Psoas muscle (tissue), 8 donors: ENCODE measurements around the gene PARP1. TPM values are rescaled to one million over a fixed set of nuclear protein-coding genes. Genes with fewer than 3 reads are reported as not detected.

Experiments used
- ATAC-seq, 4 donors: fragments of 200-7000 bp; cut with Tn5 transposase; one replicate each; pipeline ENCODE4 v1.9.1; 2020; ENCODE audit warnings: moderate library complexity in 3 of 4, mild to moderate bottlenecking in 2 of 4
- DNase-seq, 2 donors: peaks; one replicate each; pipeline ENCODE4 v3.0.0-alpha.2; 2020
- H3K27ac ChIP-seq: fragments of 200-600 bp; one replicate; pipeline ENCODE4 v1.8.0; 2022
- H3K27me3 ChIP-seq, 3 donors: fragments of 200-600 bp in 1 of 3; one replicate each; pipeline versions ENCODE4 v1.6.1 to v1.8.0; 2013 to 2022; ENCODE audit warnings: low read length in 2 of 3, mild to moderate bottlenecking in 2 of 3, moderate library complexity in 1 of 3; ENCODE audit not compliant: insufficient read depth in 3 of 3
- H3K36me3 ChIP-seq, 2 donors: fragments of 200-600 bp in 1 of 2; one replicate each; pipeline versions ENCODE4 v1.6.1 to v1.8.0; 2013 to 2022; ENCODE audit warnings: low read depth in 1 of 2, mild to moderate bottlenecking in 1 of 2, moderate library complexity in 1 of 2; ENCODE audit not compliant: insufficient read depth in 1 of 2
- H3K4me1 ChIP-seq: fragments of 200-600 bp; one replicate; pipeline ENCODE4 v1.8.0; 2022
- H3K4me3 ChIP-seq: fragments of 200-600 bp; one replicate; pipeline ENCODE4 v1.8.0; 2022; ENCODE audit warnings: mild to moderate bottlenecking
- H3K9me3 ChIP-seq: fragments of 200-600 bp; one replicate; pipeline ENCODE4 v1.8.0; 2022
- WGBS, 3 donors: extraction: QIAGEN DNeasy Blood & Tissue Kit; methylation state at CpG; one replicate each; pipeline versions ENCODE4 v1.1.6 to v1.1.7; 2013; 5-methylcytosine and 5-hydroxymethylcytosine counted together
- intact Hi-C, 2 donors: fragments of 100-400 bp; cut with DNase I; formaldehyde crosslinking; loops; one replicate each; pipeline versions ENCODE4 v1.11.0 to v1.14.2; 2022
- polyA plus RNA-seq, 3 donors: library from polyadenylated mRNA; stranded (reverse); fragments of 200-250 nt; gene quantifications; one replicate each; pipeline ENCODE4 v1.2.3, GENCODE V29; 2013
- total RNA-seq, 4 donors: library from RNA; stranded (reverse); fragmentation: NEBNext Ultra II Directional in 2 of 4; extraction: Animal tissue kit (Norgen Biotek cat#: 25700) in 2 of 4; gene quantifications; one replicate each; pipeline versions ENCODE4 v1.2.1 to v1.2.4, GENCODE V29; 2021 to 2023
- TF ChIP-seq, protein P1 (sequence below): fragments of 200-600 bp; IDR thresholded peaks from one replicate; pipeline ENCODE4 v1.8.0; 2022; ENCODE audit warnings: antibody characterized with exemption
- donor health status: healthy with polysubstance abuse.
- donor health status: DM: no; HTN: no; CAD: no; lungs with moderate emphysema.
- donor health status: Bipolar disorder and iron deficiency.
- donor health status: healthy.
- donor health status: DM: yes; HTN: yes; CAD: no.
- donor health status: DM: no; HTN: no; CAD: no.
- donor health status: DM: no; HTN: no; CAD: no.
- donor health status: DM: yes; HTN: yes; CAD: no.

The PARP1 gene
- total and polyA plus RNA-seq, 7 donors = 23.8 to 85.8 (median 54.7) TPM

DNA sequence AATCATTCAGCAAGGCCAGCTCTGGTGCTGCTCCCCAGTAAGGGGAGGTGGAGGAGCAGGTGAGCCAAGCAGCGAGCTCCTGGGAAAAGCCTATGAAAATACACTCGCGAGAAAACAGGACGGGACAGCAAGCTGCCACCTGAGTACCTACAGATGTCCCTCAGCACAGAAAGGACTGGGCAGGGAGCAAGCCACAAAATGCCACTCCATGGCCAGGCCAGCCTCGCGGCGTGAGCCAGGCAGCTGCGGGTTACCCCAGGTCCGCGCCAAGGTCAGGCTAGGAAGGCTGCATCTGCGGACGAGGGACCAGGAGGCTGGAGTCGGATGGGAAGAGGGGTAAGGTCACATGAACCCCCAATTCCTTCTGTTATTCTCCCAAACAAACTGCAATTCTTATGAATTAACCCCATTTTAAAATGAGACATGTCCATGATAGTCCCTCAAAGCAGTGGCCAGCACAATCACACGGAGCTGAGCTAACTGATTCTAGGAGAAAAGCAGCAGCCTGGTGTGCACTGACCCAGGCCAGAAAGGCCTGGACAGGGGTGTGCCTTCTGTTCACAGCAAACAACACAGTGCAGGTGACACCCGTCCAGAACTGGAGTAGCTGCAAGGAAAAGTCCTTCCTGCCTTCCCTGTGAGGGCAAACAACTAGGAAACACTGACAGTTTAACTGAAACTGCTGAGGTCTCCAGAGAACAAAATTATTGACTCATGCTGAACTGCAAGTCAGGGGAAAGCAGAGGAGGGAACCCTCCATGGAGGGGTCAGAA lies 26.5 kb downstream of the PARP1 start:
- Histone ChIP-seq H3K36me3 (peaks cover 24 to 100% of the 10 kb centered on the region in 2 donors), H3K4me1 (no peaks in the 10 kb centered on the region), H3K27me3 (no peaks in the 10 kb centered on the region), H3K9me3 (no peaks in the 10 kb centered on the region), H3K27ac (no peak overlapping the region), H3K4me3 (no peak overlapping the region)
- TF ChIP-seq, protein P1, sequence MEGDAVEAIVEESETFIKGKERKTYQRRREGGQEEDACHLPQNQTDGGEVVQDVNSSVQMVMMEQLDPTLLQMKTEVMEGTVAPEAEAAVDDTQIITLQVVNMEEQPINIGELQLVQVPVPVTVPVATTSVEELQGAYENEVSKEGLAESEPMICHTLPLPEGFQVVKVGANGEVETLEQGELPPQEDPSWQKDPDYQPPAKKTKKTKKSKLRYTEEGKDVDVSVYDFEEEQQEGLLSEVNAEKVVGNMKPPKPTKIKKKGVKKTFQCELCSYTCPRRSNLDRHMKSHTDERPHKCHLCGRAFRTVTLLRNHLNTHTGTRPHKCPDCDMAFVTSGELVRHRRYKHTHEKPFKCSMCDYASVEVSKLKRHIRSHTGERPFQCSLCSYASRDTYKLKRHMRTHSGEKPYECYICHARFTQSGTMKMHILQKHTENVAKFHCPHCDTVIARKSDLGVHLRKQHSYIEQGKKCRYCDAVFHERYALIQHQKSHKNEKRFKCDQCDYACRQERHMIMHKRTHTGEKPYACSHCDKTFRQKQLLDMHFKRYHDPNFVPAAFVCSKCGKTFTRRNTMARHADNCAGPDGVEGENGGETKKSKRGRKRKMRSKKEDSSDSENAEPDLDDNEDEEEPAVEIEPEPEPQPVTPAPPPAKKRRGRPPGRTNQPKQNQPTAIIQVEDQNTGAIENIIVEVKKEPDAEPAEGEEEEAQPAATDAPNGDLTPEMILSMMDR = no peak
- intact Hi-C loops = no loop called here
- DNase-seq = no peak
- 88 to 93% (median 91%) methylated on average over 15 of the region's 15 CpGs for WGBS, 3 donors
- ATAC-seq = no peak

DNA sequence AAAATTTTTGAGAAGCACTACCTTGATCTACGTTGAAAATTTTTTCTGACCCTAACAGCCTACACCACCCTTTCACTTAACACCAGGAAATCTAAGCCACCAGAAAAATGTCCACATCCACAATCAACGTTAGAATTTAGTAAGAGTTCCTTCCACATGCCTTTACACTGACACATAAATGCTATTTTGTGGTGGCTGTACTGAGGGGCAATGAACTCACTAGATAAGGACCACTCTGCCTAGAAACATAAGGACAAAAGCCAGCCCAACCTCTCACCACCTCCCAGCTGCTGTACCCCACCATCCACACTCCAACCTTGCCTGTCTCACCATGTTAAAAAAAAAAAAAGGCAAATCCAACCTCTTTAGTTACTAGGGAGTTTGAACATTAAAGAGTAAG lies 29.8 kb downstream of the PARP1 start:
- no peak for ATAC-seq
- intact Hi-C loops = no loop called here
- Histone ChIP-seq H3K4me1 (peaks cover 8% of the 10 kb centered on the region), H3K4me3 (no peak overlapping the region), H3K36me3 (peaks cover 15 to 100% of the 10 kb centered on the region in 2 donors), H3K9me3 (no peaks in the 10 kb centered on the region), H3K27ac (no peak overlapping the region), H3K27me3 (no peaks in the 10 kb centered on the region)
- WGBS, 3 donors = 60 to 69% (median 63%) methylated on average over 2 of the region's 2 CpGs
- TF ChIP-seq, protein P1 = no peak
- no peak for DNase-seq

GRCh38 chr1:226376300-226376699 lies 31.6 kb downstream of the PARP1 start:
- WGBS, 3 donors = 77 to 89% (median 77%) methylated on average over 3 of the region's 3 CpGs
- intact Hi-C loops = no loop called here
- Histone ChIP-seq H3K27me3 (no peaks in the 10 kb centered on the region), H3K9me3 (no peaks in the 10 kb centered on the region), H3K27ac (no peak overlapping the region), H3K4me3 (no peak overlapping the region), H3K36me3 (peaks cover 15 to 97% of the 10 kb centered on the region in 2 donors), H3K4me1 (peaks cover 17% of the 10 kb centered on the region)
- no peak for ATAC-seq
- DNase-seq = no peak
- TF ChIP-seq, protein P1 = no peak

DNA sequence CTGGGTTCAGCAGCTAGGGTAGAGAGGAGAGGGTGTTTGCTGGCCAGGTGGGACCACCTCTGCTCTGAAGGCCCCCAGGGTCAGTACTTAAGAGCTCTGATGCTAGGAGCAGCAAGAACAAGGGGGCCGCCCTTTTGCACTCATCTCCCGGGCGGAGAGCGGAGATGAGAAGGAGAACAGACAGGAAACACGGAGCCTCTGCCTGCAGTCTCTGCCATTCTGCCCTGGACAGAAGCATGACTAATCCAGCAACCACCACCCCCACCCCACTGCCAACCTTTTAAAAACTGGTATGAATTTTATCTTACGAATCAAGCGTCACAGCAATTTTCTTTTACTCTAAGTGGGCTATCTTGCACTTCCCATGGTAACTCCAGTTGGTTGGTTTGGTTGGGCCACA lies 34.5 kb downstream of the PARP1 start:
- DNase-seq (no peak), ATAC-seq (peak in 1 of 4 donors; percentile 5)
- intact Hi-C loops = no loop called here
- H3K9me3 ChIP-seq = no peaks in the 10 kb centered on the region
- peak overlapping the region; percentile 41 for H3K4me3 ChIP-seq
- peaks cover 17% of the 10 kb centered on the region for H3K4me1 ChIP-seq
- TF ChIP-seq, protein P1 = no peak
- 76 to 85% (median 77%) methylated on average over 7 of the region's 7 CpGs for WGBS, 3 donors
- H3K36me3 ChIP-seq = peaks cover 11 to 97% of the 10 kb centered on the region in 2 donors
- H3K27ac ChIP-seq = peak overlapping the region; percentile 61
- H3K27me3 ChIP-seq = no peaks in the 10 kb centered on the region
